HUES48 (cell line): ENCODE data around the gene USF1.
"Not testable (repeated sequence)": the region's sequence is repeated elsewhere in the genome, so short reads cannot be mapped to it uniquely, and the experiment has no call there.

Experiments
- H3K27ac ChIP-seq: one replicate; pipeline ENCODE4 v1.7.0; 2013; ENCODE audit warnings: low read depth, low read length, inconsistent platforms
- H3K27me3 ChIP-seq: 2 replicates; pipeline ENCODE4 v1.6.1; 2013; ENCODE audit warnings: mild to moderate bottlenecking, low read length; ENCODE audit not compliant: control insufficient read depth, insufficient read depth
- H3K36me3 ChIP-seq: 2 replicates; pipeline ENCODE4 v1.6.1; 2013; ENCODE audit warnings: low read length; ENCODE audit not compliant: control insufficient read depth, insufficient read depth
- H3K4me1 ChIP-seq: 2 replicates; pipeline ENCODE4 v1.6.1; 2013; ENCODE audit warnings: mild to moderate bottlenecking, low read length; ENCODE audit not compliant: control insufficient read depth, insufficient read depth
- H3K4me3 ChIP-seq: 2 replicates; pipeline ENCODE4 v1.5.1; 2013; ENCODE audit warnings: mild to moderate bottlenecking, low read depth, low read length
- H3K9ac ChIP-seq: 2 replicates; pipeline ENCODE4 v1.6.1; 2013; ENCODE audit warnings: mild to moderate bottlenecking, low read depth, low read length, moderate library complexity
- H3K9me3 ChIP-seq: 2 replicates; pipeline ENCODE4 v1.6.1; 2013; ENCODE audit warnings: low read length; ENCODE audit not compliant: control insufficient read depth, insufficient read depth

USF1 gene

DNA sequence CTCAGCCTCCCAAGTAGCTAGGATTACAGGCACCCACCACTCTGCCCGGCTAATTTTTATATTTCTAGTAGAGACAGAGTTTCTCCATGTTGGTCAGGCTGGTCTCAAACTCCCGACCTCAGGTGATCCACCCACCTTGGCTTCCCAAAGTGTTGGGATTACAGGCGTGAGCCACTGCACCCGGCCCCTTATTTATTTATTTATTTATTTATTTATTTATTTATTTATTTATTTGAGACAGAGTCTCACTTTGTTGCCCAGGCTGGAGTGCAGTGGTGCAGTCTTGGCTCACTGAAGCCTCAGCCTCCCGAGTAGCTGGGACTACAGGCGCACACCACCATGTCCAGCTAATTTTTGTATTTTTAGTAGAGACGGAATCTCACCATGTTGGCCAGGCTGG, 19.9 kb upstream of the USF1 start:
- not testable (repeated sequence) for H3K4me3 ChIP-seq, H3K36me3 ChIP-seq, H3K4me1 ChIP-seq, H3K9me3 ChIP-seq, H3K27me3 ChIP-seq, H3K27ac ChIP-seq, H3K9ac ChIP-seq

GRCh38 chr1:161063936-161064335, 18.2 kb upstream of the USF1 start:
- H3K4me3 ChIP-seq, H3K27me3 ChIP-seq, H3K4me1 ChIP-seq, H3K36me3 ChIP-seq, H3K9me3 ChIP-seq, H3K9ac ChIP-seq, H3K27ac ChIP-seq: not testable (repeated sequence)

DNA sequence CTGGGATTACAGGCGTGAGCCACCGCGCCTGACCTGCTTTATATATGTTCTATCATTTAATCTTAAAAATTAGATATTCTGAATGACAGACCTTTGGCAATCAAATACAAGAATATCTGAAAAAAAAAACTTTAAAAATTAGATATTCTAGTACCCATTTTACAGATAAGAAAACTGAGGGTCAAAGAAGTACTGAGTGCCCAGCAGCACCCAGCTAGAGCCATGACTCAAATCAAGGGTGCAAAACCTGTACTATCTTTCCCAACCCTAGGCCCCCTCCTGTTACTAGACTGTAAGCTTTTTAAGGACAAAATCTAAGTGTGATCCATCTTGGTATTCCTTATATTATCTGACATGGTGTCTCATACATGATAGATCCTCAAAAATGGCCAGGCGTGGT, 15.6 kb upstream of the USF1 start:
- H3K4me3 ChIP-seq, result no peak overlapping the region
- no peak overlapping the region for H3K9ac ChIP-seq
- H3K36me3 ChIP-seq, result no peaks in the 10 kb centered on the region
- no peak overlapping the region for H3K27ac ChIP-seq
- no peaks in the 10 kb centered on the region for H3K4me1 ChIP-seq
- no peaks in the 10 kb centered on the region for H3K27me3 ChIP-seq
- H3K9me3 ChIP-seq, result no peaks in the 10 kb centered on the region

DNA sequence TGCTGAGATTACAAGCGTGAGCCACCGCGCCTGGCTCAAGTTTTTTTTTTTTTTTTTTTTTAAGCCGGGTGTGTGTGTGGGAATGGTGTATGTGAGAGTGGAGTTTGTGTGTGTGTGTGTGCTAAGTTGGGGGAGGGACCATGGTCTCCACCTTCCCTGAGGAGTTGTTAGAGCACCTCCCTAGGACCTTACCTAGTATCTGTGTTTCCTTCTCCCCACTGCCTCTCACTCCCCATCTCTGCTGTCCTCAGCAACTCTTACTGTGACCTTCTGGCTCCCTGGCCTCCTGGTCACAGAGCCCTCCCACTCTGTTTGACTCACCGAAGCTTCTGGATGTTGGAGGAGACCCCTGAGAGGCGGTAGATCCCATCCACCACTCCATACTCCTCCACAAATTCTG, 13.5 kb upstream of the USF1 start:
- Histone ChIP-seq H3K9ac (no peak overlapping the region), H3K36me3 (no peaks in the 10 kb centered on the region), H3K4me1 (no peaks in the 10 kb centered on the region), H3K4me3 (no peak overlapping the region), H3K27me3 (no peaks in the 10 kb centered on the region), H3K27ac (no peak overlapping the region), H3K9me3 (no peaks in the 10 kb centered on the region)

- Histone ChIP-seq H3K36me3 (no peaks in the 10 kb centered on the region), H3K27me3 (no peaks in the 10 kb centered on the region)
Observed at GRCh38 chr1:161054805-161055204, 9.0 kb upstream of the USF1 start.

DNA sequence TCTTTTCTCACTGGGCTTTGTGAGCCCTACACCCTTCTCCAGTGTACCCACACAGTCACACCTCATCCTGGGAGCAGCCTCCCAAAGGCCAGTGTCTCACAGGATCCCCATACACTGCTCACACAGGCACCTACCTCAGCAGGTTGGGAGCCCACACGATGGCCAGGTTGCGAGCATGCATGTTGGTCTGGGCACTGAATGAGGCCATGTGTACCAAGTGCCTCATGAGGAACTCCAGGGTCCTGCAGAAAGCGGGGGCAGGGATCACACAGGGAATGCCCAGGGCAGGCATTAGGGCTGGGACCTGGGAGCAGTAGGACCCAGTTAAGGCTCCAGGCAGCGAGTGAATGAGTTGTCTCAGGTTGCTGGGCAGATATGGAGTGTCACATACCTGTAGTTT, 8.5 kb upstream of the USF1 start:
- Histone ChIP-seq H3K4me3 (no peak overlapping the region), H3K9me3 (no peaks in the 10 kb centered on the region), H3K27ac (no peak overlapping the region), H3K36me3 (no peaks in the 10 kb centered on the region), H3K27me3 (no peaks in the 10 kb centered on the region), H3K9ac (no peak overlapping the region), H3K4me1 (no peaks in the 10 kb centered on the region)

More at GRCh38 chr1:161054805-161055204, 9.0 kb upstream of the USF1 start:
- no peak overlapping the region for H3K27ac ChIP-seq
- H3K9me3 ChIP-seq, result no peaks in the 10 kb centered on the region
- H3K9ac ChIP-seq, result no peak overlapping the region
- no peaks in the 10 kb centered on the region for H3K4me1 ChIP-seq
- no peak overlapping the region for H3K4me3 ChIP-seq

DNA sequence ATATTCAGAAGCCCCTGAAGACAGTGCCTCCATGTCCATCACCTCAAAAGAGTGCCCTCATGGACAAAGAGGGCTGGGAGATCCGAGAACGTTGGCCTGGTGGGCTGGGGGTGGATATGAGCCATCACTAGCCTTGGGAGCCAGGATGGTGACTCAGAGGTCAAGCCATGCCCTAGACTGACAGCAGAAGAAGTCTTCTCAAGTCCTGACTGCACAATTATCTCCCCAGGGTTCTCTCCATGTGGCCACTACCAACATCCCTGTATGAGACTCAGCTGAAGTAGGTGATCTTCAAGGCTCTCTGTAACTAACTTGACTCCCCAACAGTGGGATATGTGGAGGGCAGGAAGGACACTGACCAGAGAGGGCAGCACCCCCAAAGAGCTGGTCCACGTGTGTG, 7.1 kb upstream of the USF1 start:
- no peaks in the 10 kb centered on the region for H3K36me3 ChIP-seq
- no peaks in the 10 kb centered on the region for H3K4me1 ChIP-seq
- H3K4me3 ChIP-seq, result no peak overlapping the region
- no peak overlapping the region for H3K9ac ChIP-seq
- H3K27me3 ChIP-seq, result no peaks in the 10 kb centered on the region
- no peaks in the 10 kb centered on the region for H3K9me3 ChIP-seq
- H3K27ac ChIP-seq, result no peak overlapping the region

DNA sequence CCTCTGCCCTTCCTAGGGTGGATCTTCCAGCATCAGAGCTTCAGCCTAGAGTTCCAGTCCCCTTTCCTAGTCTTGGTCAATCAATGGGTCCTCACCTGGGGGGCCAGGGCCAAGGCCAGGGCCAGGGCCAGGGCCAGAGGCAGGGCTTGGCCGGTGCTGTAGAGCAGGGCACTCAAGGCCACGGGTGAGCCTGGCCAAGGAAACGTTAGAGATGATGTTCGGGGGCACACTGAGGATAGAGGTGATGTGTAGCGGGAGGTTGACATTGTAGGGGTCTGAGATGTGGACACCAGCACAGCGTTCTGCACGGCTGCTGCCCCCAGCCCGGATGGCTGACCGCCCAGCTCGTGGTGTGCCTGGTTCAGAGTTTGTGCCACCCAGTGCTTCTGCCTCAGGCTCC, 5.4 kb upstream of the USF1 start:
- Histone ChIP-seq H3K27ac (no peak overlapping the region), H3K9me3 (no peaks in the 10 kb centered on the region), H3K36me3 (no peaks in the 10 kb centered on the region), H3K27me3 (no peaks in the 10 kb centered on the region), H3K9ac (no peak overlapping the region), H3K4me1 (0 out of 2 replicates have a peak, but pooled peaks cover 3% of the 10 kb centered on the region), H3K4me3 (no peak overlapping the region)

GRCh38 chr1:161048949-161049722, 3.4 kb upstream of the USF1 start:
- Histone ChIP-seq H3K27me3 (no peaks in the 10 kb centered on the region), H3K9ac (no peak overlapping the region), H3K4me1 (0 out of 2 replicates have a peak, but pooled peaks cover 4% of the 10 kb centered on the region), H3K27ac (no peak overlapping the region), H3K9me3 (no peaks in the 10 kb centered on the region), H3K4me3 (no peak overlapping the region), H3K36me3 (no peaks in the 10 kb centered on the region)

DNA sequence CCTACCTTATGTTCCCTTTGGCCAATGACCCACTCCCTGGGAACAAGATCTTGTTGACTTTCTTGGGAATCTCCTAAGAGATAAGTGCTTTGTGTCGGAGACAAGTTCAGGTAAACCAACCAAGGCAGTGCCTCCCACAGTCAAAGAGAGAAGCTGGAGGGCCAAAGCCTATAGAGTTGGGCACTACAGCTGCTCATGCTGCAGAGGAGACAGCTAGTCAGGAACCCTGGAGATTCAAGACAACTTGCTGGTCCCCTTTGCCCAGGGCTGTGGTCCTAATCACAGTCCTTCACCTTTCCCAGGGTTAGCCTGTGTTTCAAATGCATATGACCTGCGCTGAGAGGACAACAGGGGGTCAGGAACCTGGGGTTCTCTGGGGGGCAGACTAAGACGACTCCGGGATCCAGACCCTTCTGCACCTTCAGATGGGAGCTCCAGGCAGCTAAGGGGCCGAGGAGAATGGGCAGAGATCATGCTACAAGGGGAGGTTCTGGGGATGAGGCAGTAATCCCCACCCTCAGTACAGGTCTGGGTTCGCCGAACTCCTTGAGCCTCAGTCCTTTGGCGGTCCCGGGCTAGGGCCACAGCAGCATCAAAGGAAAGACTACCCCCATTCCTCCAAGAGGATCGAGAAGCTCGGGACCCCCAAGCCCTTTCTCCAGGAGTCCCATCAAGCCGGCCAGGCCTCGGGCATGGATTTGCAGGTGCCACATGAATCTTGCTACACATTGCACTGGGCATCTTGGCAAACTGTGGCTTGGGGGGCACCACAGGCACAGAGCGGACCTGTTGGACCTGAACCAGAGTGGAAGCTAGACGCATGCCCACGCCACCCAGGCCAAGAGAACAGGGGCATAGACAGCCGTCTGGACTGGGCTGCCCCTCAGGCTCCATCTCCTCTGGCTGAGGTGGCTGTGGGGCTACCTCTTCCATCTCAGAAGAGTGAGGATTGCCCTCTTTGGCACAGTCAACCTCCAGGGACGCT, 2.0 kb upstream of the USF1 start:
- no peak overlapping the region for H3K4me3 ChIP-seq
- no peaks in the 10 kb centered on the region for H3K27me3 ChIP-seq
- 0 out of 2 replicates have a peak, but pooled peaks cover 4% of the 10 kb centered on the region for H3K4me1 ChIP-seq
- no peak overlapping the region for H3K27ac ChIP-seq
- no peak overlapping the region for H3K9ac ChIP-seq
- no peaks in the 10 kb centered on the region for H3K9me3 ChIP-seq
- peaks cover 6% of the 10 kb centered on the region for H3K36me3 ChIP-seq
